Measurements from ENCODE around the gene PLEKHA7.

The PLEKHA7 gene

DNA sequence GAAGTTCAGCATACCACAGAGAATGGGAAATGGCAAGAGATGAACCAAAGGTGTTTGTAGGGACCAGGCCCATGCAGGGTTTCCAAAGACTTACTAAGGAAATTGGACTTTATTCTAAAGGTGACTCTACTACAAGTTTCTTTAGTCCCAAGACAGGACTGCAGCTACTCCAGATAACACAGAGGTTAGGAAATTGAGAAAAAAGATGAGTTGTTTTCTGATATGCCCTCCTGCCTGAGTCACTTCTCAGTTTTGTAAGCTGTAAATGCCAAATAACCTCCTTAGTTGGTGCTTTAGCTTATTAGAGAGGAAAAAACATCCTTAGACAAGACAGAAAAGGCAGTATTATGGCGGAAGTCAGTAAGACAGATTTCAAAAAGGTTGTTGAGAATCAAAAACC is 179.8 kb downstream of the PLEKHA7 start:
- no peak for DNase-seq

DNA sequence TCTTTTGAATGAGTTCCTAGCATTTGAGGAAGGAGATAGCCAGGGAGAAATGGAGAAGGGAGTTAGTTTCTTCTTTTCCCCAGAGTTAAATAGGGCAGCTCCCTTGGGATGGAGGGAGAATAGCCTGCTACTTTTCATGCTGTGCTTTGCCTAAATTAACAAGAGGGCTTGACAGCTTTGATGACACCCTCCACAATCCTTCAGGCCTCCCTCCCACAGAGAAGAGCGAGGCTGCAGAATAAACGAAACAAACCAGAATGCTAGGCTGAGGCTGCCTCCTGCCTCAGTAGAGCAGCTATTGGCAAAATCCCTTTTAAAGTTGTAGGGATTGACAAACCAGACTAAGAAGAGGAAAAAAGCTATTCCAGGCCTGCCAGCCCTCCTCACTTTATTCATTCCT is 181.2 kb downstream of the PLEKHA7 start:
- no peak for DNase-seq

DNA sequence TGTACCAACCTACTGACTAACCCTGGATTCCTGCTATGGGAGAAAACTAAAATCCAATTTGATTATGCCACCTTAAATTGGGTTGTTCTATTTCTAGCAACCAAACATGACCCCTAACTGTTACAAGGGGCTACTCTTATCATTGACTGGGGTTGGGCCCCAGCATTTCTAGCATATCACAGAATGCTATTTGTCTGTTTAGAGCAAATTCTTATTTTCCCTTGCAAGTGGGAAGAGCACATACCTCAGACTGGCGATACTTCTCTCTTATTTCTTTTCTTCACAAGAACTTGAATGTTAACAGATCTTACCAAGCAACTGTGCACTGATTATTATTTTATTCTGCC is 182.0 kb downstream of the PLEKHA7 start:
- no peak for DNase-seq

DNA sequence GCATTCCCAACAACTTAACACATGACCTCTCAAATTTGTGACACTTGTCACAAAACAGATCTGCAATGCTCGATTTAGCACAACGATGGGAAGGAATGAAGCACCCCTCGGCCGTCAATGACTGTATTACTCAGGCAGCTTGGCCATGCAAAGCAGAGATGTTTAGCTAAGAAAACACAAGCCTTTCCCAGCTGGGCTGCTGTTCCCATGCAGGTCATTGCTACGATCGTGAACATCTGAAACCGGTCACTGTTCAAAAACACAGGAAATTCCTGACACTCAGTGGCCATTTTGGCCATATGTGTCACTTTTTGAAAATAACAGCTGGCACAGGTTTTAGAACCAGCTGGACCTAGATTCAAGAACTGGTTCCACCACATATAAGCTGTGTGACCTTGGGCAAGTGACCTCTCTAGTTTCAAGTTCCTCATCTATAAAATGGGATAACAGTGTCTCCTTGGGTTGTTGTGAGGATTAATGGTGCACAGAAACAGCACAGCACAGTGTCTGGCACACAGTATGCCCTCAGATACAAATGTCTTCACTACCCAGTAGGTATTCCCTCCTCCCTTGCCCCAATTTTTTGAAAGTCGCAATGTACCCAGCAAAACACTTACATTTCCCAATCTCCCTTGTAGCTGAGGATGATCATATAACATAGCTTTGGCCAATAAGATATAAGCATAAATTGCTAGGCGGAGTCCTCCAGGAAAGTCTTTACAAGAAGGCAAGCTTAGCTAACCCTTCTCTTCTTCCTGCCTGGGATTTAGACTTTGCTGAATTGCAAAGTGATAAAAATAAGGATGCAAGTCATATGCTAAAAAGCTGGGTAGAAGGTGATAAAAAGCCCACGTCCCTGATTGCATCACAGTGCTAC is 182.7 kb downstream of the PLEKHA7 start:
- DNase-seq: no peak

DNA sequence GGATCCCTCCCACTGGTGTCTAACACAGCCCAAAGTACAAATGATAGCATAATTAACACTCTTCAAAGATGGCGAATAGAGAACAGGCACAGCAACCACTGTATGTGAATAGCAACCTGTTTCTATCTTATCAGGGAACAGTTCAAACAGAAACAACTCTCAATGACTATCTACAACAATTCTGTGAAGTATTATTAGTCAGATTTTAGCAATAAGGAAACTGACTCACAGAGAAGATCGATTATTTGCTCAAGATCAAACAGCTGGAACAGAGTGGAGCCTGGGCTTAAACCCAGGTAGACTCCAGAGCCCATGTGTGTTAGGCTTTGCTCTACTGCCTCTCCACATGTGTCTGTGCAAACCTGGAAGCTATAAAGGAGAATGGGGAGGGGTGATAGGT is 187.1 kb downstream of the PLEKHA7 start:
- no peak for DNase-seq

DNA sequence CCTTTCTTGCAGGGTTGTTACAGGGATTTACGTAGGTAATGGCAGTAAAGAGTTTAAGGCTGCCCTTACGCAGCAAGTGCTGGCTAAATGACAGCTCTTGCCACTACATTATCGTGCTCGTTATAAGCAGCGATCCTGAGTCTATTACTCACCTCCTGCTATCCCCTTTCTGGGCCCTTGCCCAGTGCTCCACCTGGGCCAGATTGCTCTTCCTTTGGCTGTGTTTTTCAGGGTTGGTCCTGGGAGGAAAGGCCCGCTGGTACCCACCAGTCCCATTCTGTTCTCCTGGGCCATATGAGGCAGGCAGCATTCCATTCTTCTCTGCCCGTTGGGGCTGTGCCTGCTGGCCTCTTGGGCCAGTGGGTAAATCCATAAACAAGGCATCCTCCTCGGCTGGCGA is 188.2 kb downstream of the PLEKHA7 start:
- DNase-seq: no peak

DNA sequence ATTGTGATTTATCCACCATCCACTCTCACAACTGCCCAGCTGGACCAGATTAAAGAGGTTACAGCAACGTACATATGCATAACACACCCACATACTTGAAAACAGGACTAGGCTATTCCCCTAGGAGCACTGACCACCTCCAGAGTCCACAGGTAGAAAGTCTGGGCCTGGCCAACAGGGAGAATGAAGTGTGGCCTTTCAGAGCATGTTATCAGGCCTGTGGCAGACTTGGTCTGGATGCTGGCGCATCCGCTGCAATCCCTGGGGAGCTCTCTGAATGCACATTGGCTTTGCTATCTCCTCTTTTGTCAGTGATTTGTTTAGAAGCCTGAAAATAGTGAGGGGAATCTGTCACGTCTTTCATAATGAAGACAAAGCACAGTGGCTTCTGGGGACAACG is 189.1 kb downstream of the PLEKHA7 start:
- DNase-seq: no peak

DNA sequence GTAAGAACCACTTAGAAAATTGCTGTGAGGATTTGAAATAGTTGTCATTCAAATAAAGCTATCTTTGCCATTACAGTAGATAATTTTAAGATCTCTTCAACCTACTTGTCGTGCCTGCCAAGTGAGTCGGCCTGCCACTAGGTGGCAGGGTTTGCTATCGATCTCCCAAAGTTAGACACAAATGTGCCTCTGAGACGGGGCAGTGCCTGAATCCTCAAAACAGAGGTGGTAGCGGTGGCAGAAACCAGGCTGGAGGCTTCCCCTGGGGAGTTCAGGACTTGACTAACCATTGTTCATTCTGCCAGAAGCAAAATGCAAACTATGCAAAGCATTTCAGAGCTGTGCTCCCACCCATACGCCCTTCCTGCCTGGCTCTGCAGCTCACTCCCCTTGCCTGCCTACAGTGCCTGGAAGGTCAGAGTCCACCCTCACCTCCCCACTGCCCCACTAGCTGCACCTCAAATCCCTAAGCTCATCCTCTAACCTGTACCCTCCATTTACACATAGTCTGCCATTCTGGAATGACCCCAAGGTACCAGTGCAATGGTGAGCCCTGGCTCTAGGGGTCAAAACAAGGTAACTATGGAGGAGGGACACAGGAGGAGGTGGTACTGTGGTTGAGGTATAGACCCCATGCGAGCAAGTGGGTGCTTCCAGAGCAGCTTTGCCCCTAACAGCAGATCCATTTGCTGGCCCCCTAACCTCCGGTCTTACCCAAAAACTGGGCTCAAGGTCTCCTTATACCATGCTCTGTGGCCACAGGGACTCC is 193.7 kb downstream of the PLEKHA7 start:
- DNase-seq: peak; percentile 82

DNA sequence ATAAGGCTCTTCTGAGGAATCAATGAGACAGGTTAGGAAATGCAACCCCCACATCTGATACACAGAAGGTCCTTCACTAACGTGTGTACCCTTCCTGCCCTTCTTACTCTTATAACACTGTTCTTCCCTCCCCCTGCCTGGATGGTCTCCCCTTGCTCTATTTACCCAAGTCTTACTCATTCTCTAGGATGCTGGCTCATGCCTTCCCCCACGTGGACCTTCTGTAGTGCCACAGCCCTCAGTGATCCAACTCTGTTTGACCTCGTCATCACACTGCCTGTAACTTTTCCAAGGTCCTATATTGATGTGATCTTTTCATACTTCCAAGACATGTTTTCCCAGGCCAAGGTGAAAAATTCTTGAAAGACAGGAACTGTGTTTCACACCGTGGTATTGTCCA is 195.9 kb downstream of the PLEKHA7 start:
- DNase-seq: no peak

DNA sequence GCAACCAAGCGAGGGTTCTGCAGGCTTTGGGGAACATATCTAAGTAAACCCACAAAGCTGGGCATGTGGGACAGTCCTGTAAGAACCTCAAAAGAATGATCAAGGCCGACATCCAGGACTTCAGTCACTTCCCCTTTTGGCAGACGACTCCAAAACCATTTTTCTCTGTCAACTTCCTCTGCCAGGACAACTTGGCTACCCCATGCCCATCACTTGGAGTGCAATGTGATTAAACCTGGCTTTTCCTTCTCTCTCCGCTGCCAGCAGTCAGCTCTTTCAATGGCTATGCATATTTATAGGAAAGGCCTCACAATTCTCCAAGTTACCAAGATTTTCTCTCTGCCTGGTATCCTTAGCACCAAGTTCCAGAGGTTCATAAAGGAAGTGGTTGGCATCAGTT is 196.9 kb downstream of the PLEKHA7 start:
- DNase-seq: no peak

DNA sequence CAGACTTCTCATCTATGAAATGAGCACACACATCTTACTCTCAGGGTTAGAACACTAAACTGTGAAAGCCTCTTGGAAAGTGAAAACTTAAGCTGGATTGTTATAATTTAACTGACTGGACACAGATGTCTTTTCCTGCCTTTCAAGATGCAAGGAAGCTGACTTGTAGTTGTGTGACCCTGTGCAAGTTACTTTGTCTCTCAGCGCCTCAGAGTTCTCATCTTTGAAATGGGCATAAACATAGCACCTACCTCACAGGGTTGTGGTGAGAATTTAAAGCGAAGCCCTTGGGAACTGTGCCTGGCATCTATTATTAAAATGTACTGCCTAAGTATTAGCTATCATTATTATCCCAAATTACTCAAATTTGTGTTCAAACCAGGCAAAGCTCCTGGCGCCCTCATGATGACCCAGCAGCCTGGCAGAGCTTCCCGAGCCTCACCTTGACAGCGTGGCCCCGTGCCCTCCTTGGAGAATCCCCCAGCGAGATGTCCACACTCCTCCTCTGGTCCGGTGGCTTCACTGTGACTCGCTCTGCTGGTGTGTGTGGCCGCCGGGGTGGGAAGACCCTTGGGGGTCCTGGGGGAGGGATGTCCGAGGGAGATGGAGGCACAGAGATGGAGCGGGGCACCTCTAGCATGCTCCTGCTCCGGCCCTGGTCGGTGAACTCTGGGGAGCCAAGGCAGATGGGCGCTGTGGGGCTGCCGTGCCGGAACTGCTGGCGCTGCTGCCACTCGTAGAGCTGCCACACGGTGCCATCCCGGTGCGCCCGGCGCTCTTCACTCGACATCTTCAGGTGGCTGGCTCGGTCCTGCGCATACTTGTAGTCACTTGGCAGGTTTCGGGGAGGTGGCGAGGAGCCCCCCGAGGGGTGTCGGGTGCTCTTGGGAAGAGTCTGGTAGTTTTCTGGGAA is 197.6 kb downstream of the PLEKHA7 start:
- DNase-seq: no peak

DNA sequence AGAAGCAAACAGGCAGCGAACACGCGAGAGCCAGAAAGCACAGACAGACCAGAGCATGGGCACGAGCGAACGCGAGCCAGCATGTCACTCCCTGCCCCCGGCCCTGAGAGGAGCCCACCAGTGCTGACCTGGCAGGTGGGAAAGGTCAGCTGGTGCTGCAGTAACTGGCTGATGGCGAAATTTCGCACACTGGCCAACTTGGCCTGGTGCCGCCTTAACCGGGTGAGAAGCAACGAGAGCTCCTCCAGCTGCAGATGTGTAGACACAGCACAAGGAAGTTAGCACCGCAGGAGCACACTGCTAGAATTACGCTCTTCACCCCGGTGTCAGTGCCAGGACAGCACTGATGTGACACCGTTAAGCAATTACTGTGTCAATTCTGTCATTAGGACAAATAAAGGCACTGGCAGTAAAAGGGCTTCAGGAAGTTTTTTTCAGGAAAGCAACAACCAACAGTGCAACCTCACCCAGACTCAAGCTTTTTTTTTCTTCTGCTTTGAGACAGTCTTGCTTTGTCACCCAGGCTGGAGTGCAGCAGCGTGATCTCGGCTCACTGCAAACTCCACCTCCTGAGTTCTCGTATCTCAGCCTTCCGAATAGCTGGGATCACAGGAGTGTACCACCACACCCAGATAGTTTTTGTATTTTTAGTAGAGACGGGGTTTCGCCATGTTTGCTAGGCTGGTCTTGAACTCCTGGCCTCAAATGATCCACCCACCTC is 199.0 kb downstream of the PLEKHA7 start:
- no peak for DNase-seq

DNA sequence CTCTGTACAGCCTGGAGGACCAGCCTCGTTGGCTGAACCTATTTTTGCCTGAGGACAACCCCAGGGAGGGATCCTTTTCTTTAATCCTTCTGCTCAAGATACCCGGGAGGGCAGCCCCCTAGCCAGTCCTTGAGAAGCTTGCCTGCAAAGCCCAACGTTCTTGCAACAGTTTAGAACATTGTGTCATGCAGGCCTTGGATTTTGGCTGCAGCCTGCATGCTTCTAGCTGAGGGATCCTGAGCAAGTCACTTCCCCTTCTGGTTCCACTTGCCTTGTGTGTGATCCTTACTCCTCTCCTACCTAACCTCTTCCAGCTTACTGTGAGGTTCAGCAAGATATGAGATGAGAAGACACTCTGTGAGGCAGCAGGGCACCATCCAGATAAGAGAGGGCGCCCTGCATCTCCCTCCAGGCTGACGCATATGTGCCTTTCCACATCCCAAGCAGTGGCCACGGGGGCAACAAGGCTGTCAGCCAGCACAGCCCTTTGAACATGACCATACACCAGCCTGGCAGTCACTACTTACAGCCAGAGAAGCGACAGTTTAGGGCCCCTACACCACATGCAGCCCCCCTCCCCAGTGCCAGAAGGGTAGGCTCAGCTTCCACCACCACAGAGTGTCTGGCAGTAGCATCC is 199.7 kb downstream of the PLEKHA7 start:
- DNase-seq: no peak

DNA sequence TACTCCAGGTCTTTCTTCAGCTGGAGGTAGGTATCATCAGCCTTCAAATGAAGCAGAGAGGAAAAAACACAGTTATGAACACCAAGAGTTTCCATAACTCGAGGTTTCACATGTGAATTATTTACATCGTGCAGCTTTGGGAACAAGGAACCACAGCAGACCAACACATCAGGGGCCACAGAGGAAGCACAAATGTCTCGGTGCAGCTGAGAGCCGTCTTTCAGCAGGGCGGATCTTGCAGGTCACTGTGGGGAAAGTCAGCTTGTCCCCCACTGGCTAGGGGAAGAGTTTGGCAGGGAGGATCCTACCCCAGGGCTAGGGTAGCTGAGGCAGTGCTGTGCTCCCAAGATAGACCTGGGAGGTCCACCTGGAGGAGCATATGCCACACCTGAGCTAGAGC is 201.1 kb downstream of the PLEKHA7 start:
- DNase-seq: no peak

DNA sequence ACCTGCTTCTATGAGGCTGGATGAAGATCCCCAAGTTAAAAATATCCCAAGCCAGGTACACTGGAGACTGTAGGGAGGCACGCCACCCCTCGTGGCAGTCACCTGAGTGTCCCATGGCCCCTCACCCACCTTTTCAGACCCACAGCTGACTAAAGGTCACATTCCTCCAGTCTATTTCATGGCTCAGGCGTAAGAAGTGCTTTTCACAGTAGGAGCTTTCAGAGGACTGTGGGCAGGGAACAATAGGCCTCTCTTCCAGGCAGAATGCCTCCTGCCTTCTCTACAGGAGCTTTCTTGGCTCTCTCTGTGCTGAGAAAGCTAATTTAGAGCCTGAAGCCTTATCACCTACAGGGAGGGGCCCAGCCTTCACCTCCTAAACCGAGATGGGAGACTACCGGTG is 201.9 kb downstream of the PLEKHA7 start:
- DNase-seq: no peak

DNA sequence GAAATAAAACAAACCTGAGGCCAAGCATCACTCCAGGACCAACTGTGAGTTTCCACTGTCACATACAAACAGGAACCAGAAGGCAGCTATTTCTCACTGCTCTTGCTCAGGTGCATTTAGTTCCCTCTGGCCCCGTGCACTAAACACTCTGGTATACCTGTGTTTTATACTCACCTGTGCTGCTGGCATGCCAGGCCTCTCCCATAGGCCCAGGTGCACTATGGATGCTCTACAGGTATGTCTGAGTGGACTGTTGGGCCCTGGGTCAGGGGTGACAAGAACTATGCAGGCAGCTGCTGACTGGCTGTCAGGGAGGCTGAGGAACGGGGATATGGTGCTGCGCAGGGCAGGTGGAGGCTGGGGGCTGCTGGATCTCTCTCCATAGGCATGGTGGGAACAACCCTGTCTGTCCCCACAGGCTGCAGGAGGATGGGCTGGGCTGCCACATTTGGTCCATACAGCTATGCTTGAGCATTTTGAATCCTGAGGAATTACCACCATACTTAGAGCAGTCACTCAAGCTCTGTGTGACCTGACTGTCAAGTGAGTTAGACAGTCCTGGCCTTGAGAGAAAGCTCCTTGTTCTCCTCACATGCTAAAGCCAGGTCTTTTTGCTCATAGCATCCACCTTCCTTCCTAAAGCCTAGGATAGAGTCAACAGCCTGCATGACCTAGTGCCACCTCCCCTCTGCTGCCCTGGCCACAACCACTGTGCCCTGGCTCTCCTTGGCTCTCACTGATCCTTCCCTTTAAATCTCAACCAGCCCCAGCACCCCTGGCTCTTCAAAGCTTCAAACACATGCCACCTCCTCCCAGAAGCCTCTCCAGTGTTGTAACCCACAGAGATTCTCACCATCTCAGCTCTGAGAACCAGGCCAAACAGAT is 202.8 kb downstream of the PLEKHA7 start:
- DNase-seq: no peak

DNA sequence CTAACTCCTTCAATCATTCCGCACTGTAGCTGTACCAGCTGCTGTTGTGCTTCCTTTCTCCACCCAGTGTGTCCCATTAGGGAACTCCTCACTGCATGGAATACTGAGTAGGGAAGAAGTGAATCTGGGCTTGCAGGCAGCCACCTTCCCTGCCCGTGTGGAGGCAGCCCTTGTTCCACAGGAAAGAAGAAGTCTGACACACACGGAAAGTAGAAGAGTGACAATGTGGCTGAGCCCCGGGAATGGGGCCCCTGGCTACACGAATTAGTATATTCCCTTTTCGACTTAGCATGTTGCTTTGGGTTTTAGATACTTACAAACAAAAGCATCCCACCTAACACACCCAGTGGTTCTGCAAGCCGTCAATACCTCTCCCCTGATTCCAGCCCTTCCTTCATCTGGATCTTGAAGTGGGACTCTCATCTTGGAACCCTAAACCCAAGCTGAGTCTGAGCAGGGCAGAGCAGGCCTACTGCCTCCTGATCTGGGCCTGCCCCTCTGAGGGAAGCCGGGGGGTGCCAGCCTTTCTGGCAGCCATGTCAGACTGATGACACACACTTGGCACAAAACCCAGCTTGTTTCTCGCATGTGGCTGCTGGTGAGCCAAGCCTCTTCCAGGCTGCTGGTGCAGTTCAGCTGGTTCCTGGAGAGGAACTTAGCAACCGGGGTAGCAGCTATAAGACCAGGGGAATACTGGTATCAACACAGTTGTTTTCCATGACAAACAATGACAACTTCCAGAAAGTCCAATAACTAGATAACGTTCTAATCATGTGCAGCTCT is 204.1 kb downstream of the PLEKHA7 start:
- DNase-seq: no peak

DNA sequence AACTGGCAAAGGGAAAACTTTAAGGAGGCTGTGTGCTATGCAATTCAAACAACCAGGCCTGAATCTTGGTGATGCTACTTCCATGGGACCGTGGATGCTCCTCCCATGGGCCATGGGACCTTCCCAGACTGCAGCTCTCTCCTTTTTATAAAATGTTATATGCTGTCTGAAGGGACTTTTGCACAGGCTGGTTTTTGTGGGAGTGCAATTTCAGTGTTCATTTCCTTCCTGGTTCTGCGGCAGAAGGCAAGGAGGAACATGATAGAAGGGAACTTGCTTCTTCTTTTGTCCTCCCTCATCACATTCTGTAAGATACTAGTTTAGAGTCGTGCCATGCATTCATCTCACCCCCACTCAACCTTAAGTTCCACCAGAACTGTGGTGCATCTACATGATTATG is 206.9 kb downstream of the PLEKHA7 start:
- DNase-seq: no peak

DNA sequence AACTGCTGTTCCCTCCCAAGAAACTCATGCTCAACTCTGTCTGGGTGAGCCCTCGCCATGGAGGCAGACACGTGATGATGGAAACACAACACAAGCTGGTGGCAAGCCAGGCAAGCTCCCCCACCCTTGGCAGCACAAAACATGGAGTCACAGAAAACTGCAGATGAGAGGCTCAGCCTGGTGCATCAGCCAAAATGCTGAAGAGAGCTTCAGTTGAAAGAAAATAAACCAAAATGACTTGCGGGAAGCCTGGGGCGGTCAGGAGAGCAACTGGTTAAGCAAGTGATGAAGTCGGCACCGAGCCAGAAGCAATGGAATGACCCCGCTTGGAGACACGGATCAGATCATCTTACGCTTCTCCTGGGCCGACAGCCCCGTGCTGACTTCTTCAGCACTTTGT is 207.4 kb downstream of the PLEKHA7 start:
- no peak for DNase-seq

DNA sequence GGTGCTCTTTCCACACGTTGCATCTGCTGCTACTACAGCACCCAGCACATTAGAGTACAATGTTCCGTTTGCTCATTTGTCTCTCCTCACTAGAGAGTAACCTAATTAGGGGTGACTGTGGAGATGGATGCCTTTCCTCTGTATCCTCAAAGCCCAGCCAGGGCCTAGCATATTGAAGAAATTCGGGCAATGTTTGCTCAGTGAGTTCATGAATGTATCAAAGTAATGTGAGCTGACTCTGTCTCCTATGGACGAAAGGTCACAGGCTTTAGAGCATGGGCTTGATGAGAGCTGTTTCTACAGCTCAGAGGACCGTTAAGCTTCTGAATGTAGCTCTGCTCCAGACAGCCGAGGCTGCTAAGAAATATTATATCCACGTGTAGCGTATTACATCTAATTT is 208.3 kb downstream of the PLEKHA7 start:
- no peak for DNase-seq

Data from stimulated activated CD8-positive, alpha-beta memory T cell treated with anti-CD3 and anti-CD28 coated beads, Interleukin-4, amount 100 ng/mL, for 48 hours (primary cell).